GM19328 (cell line): ENCODE measurements around the gene RXRB.

ENCODE experiments used
- ATAC-seq: cut with Tn5 transposase; IDR thresholded peaks from one replicate; pipeline ENCODE4 v1.9.1; 2021; ENCODE audit warnings: mild to moderate bottlenecking, moderate library complexity; ENCODE audit not compliant: unreplicated experiment

Gene RXRB

DNA sequence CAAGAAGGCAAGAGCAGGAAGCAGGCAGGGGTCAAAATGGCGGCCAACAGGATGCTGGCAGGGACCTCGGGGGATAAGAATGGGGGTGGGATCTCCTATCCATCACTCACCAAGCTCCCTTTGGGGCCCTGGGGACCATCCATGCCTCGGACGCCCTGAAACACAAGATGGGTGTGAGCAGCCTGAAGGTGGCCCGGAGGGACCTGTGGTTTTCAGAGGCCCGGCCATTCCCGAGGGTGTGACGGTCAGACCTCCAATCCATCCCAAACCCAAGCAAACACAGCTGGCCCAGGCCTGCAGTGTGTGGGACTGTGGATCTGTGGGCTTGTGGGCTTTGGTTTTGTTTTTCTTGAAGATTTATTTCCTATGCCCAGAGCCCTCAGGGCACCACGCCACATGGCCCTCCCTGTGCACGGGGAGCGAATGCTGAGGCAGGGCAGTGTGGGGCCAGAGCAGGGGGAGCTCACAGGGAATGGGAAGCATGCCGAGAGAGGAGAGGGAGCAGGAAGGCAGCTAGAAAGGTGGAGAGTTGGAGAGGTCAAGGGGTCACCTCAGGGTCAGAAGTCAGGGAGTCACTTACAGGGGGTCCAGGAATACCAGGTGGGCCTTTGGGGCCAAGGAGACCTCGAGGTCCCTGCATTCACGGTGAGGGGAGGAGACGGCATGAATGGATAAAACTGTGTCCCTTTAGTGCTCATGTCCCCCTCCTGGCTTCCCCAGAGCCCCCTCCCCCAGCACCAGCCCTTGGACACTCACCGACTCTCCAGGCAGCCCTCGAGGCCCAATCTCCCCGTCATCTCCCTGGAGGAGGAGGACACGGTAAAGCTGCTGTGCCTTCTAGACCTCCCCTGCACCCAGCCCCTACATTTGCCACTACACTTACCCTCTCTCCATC, 22.7 kb downstream of the RXRB start:
- ATAC-seq = no peak

- ATAC-seq = no peak
These were observed 23.6 kb downstream of the RXRB start for GRCh38 chr6:33176906-33177305.

DNA sequence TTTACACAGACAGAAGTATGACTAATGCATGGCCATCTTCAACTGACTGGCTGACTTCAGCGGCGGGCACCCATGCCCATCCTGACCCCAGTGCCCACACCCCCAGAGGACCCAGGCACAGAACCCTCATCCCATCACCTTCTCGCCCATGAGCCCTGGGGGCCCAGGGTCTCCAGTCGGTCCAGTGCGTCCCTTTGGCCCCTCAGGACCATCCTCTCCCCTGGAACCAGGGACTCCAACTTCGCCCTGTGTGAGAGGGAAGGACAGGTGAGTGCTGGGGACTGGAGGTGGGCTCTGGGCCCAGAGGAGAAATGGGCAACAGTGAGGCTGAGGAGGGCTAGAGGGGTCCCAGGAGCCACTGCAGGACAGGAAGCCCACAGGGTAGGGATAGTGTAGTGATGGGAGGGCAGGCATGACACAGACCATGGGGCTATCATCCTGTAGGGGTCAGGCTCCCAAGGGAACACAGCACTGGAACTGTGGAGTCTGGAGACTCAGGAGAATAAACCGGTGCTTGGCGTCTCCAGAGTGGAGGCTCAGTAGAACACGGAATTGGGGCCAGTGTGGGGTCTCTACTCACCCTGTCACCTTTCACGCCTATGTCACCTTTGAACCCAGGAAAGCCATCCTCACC, 24.9 kb downstream of the RXRB start:
- ATAC-seq = no peak

GRCh38 chr6:33174784-33175183, 25.7 kb downstream of the RXRB start:
- ATAC-seq = no peak

- ATAC-seq = no peak
These were observed 26.8 kb downstream of the RXRB start for GRCh38 chr6:33173535-33174180.

DNA sequence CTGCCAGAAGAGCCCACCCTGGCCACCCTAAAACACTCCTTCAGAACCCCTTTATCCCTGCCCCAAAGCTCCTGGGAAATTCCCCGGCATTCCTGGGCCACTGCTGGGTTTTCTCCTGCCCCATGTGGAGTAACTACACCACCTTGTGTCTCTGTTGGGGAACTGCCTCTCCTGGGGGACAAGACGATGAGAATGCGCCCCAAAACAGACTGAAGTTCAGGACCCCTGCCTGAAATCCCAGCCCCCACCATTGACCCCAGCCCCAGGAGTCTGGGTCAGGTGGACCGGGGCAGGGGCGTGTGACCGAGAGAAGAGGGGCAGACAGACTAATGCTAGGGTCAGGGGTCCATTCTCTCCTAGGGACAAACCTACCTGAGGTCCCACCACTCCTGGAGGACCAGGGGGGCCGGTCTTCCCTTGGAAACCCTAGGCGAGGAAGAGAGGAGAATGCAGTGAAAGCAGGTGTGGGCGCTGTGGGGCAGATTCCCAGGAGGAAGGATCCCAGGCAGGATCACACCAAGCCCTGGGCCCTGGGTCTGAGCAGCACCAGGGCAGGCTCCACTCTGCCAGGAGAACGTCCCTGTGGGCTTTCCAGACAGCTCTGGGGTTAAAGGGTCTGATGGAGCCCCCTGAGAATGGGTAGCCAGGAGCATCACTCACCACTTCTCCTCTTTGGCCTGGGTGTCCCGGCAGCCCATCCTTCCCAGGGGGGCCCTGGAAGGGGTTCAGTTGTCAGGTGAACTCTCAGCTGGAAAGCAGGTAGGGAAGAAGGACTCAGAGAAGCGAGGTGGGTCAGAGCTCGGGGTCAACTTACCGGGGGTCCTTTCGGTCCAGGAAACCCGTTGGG, 27.6 kb downstream of the RXRB start:
- ATAC-seq = no peak

DNA sequence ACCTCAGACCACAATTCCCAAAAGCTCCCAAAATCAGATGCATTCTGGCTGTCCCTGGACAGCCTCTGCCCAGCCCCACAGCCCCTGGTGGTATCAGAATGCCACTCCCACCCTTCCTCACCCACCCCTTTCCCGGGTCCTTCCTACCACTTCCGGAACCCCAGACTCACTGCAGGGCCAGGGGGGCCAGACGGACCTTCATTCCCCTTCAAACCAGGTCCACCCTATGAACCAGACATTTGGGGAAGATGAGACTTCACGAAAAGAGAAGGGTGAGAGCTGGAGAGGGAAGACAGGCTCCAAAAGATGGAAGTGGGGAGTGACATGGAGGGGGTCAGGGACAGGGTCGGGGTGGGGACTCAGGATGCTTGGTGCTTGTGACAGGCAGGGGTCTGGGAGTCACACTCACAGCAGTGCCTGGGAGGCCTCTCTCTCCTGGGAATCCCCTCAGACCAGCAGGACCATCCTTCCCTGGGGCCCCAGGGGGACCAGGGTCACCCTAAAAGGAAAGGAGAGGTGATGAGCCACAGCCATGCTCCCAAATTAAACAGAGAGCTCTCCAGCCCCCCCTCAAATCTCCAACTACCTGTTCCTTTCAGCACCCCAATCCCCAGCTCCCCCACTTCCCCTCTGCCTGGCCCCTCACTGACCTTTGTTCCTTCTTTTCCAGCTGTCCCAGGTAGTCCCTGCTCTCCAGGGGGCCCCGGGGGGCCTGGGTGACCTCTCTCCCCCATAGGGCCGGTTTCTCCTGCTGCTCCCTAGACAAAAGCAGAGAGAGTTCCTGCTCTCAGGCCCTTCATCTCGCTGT, 28.4 kb downstream of the RXRB start:
- ATAC-seq = no peak

DNA sequence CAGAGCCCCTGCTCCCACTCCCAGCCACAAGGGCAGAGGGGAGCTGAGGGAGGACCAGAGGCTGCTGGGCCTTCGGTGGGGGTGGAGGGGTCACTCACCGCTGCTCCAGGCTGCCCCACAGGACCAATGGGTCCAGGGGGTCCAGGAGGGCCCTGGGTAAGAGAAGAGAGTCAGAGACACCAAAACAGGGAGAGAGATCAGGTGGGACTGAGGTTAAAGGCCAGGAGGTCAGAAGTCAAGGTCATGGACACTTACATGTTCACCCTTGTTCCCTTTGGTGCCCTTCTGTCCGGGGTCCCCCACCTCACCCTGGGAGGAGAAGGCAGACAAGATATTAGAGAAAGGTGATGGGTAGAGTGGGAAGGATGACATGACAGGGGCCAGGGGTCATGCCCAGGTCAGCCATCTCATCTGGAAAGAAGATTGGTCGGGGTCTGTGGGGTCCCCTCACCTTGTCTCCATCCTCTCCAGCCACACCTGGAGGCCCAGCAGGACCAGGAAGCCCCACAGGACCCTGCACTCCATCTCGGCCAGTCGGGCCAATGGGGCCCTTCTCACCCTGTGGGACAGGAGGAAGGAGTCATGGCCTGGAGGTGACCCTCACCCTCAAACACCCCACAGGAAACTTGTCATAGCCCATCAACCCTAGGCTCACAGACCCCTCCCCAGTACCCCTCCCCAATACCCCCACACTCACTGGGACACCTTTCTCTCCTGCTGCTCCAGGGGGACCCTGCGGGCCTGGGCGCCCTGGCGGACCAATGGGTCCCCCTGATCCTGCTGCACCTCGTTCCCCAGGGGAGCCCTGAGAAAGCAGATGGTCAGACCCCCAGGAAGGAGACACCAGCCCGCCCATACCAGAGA, 29.2 kb downstream of the RXRB start:
- no peak for ATAC-seq

- ATAC-seq = no peak
These were observed 30.1 kb downstream of the RXRB start for GRCh38 chr6:33170176-33171015.

- no peak for ATAC-seq
These were observed 30.9 kb downstream of the RXRB start for GRCh38 chr6:33169291-33170175.

DNA sequence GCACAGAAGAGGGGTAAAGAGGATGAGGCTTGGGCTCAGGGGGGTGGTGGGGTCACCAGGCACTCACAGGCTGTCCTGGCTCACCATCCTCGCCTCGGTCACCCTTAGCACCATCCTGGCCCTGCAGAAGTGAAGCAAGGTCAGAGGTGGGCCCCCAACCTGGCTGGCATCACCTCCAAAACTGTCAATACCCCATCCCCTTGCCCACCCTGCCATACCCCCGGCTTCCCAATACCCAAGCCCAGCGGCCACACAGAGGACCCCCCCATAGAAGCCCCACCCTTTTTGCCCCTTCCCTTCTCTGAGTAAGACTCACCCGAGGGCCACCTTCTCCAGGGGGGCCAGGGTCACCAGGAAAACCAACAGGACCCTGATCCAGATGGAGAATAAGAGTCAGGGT, 31.8 kb downstream of the RXRB start:
- ATAC-seq = no peak

GRCh38 chr6:33168284-33168601, 32.2 kb downstream of the RXRB start:
- ATAC-seq = no peak

GRCh38 chr6:33167374-33168283, 32.8 kb downstream of the RXRB start:
- ATAC-seq = no peak

- no peak for ATAC-seq
These were observed 33.7 kb downstream of the RXRB start for GRCh38 chr6:33166811-33167210.

DNA sequence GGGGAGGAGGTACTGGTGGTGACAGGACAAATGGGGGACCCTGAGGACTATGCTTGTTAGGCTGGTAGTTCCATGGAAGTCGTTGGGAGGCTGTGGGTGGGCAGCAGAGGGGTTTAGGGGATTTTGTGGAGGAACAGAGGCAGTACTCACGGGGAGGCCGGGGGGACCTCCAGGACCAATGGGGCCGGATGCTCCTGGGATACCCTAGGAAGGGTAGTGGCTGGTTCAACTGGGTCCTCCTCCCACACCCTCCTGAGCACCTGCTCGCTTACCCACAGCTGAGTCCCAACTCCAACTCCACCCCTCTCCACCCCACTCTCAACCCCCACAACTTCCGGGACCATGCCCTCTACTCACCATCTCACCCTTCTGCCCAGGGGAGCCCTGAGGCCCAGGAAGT, 34.1 kb downstream of the RXRB start:
- no peak for ATAC-seq

- ATAC-seq = no peak
These were observed 34.7 kb downstream of the RXRB start for GRCh38 chr6:33165581-33166258.
